SK-MEL-5 (cell line): ENCODE results near the gene HMGCS2. TPM values are rescaled to one million over a fixed set of nuclear protein-coding genes. Genes with fewer than 3 reads are reported as not detected.
A peak's percentile ranks its signal among the peaks of the same experiment; 100 is the strongest.
"Not testable (repeated sequence)": the region's sequence is repeated elsewhere in the genome, so short reads cannot be mapped to it uniquely, and the experiment has no call there.

Experiments
- DNase-seq: peaks from one replicate; pipeline ENCODE4 v3.0.0-alpha.2; 2016; ENCODE audit warnings: low read depth, low spot score
- in situ Hi-C: cut with HindIII; loops from 2 replicates; pipeline ENCODE4 v1.10.0; 2016; ENCODE audit warnings: low sequenced_read_pairs, high pct_unique_total_duplicates, low pct_unique_long_range_greater_than_20kb
- total RNA-seq: library from RNA; depleted of rRNA; stranded (reverse); fragments of >200 nt; shearing (Covaris generic); gene quantifications from 2 replicates; pipeline ENCODE4 v1.2.3, GENCODE V29; 2014

HMGCS2 gene
- total RNA-seq, 1 experiment from 2014 or later, result not detected

GRCh38 chr1:119794876-119795240 is 26.2 kb upstream of the HMGCS2 start:
- no peak for DNase-seq
- in situ Hi-C loops, result no loop called here

- DNase-seq, result no peak
- in situ Hi-C loops, result no loop called here
Observed at GRCh38 chr1:119794230-119794875, 25.6 kb upstream of the HMGCS2 start.

GRCh38 chr1:119791377-119791776 is 22.7 kb upstream of the HMGCS2 start:
- DNase-seq, result no peak
- in situ Hi-C loops, result no loop called here

- DNase-seq, result no peak
- in situ Hi-C loops, result no loop called here
Observed at GRCh38 chr1:119790451-119791198, 21.9 kb upstream of the HMGCS2 start.

GRCh38 chr1:119787776-119788175 is 19.1 kb upstream of the HMGCS2 start:
- no peak for DNase-seq
- in situ Hi-C loops, result no loop called here

- in situ Hi-C loops, DNase-seq: not testable (repeated sequence)
Observed at GRCh38 chr1:119786473-119787050, 17.9 kb upstream of the HMGCS2 start.

GRCh38 chr1:119786046-119786445 is 17.3 kb upstream of the HMGCS2 start:
- in situ Hi-C loops, DNase-seq: not testable (repeated sequence)

- in situ Hi-C loops, result no loop called here
- no peak for DNase-seq
Observed at GRCh38 chr1:119784191-119784781, 15.6 kb upstream of the HMGCS2 start.

GRCh38 chr1:119783354-119784185 is 14.9 kb upstream of the HMGCS2 start:
- DNase-seq, result no peak
- in situ Hi-C loops, result no loop called here

GRCh38 chr1:119782631-119783325 is 14.1 kb upstream of the HMGCS2 start:
- in situ Hi-C loops, result no loop called here
- DNase-seq, result peak; percentile 53

GRCh38 chr1:119781434-119782210 is 12.9 kb upstream of the HMGCS2 start:
- in situ Hi-C loops, result no loop called here
- DNase-seq, result no peak

- in situ Hi-C loops, result no loop called here
- no peak for DNase-seq
Observed at GRCh38 chr1:119779869-119780356, 11.2 kb upstream of the HMGCS2 start.

GRCh38 chr1:119778886-119779560 is 10.3 kb upstream of the HMGCS2 start:
- DNase-seq, result no peak

GRCh38 chr1:119778359-119778758 is 9.7 kb upstream of the HMGCS2 start:
- DNase-seq, result no peak
- in situ Hi-C loops, result no loop called here

More at GRCh38 chr1:119778886-119779560, 10.3 kb upstream of the HMGCS2 start:
- in situ Hi-C loops, result no loop called here

GRCh38 chr1:119774746-119775490 is 6.2 kb upstream of the HMGCS2 start:
- in situ Hi-C loops, result no loop called here

More at GRCh38 chr1:119774746-119775490, 6.2 kb upstream of the HMGCS2 start:
- DNase-seq, result no peak
